Urinary bladder (tissue), 4 donors: Measurements from ENCODE around the gene METAP2. TPM values are rescaled to one million over a fixed set of nuclear protein-coding genes. Genes with fewer than 3 reads are reported as not detected.

Source experiments
- DNase-seq: peaks from one replicate; pipeline ENCODE4 v3.0.0-alpha.2; 2015; ENCODE audit errors: extremely low spot score
- H3K27ac ChIP-seq: one replicate; pipeline ENCODE4 v1.5.1; 2013; ENCODE audit warnings: low read depth, mild to moderate bottlenecking, moderate library complexity
- H3K36me3 ChIP-seq: one replicate; pipeline ENCODE4 v1.6.1; 2013; ENCODE audit warnings: mild to moderate bottlenecking, moderate library complexity; ENCODE audit not compliant: insufficient read depth
- H3K4me1 ChIP-seq: one replicate; pipeline ENCODE4 v1.6.1; 2013; ENCODE audit warnings: mild to moderate bottlenecking, moderate library complexity; ENCODE audit not compliant: insufficient read depth
- H3K4me3 ChIP-seq: one replicate; pipeline ENCODE4 v1.5.1; 2013; ENCODE audit warnings: low read depth, low read length
- WGBS: extraction: QIAGEN DNeasy Blood & Tissue Kit; methylation state at CpG from one replicate; pipeline ENCODE4 v1.1.7; 2013; 5-methylcytosine and 5-hydroxymethylcytosine counted together
- polyA plus RNA-seq: library from polyadenylated mRNA; stranded (reverse); fragments of 200-250 nt; gene quantifications from one replicate; pipeline ENCODE4 v1.2.3, GENCODE V29; 2013
- small RNA-seq: library from RNA; depleted of rRNA; stranded (forward); fragments of <200 nt; gene quantifications from one replicate; pipeline ENCODE3, GENCODE V24; 2014
- total RNA-seq: library from RNA; depleted of rRNA; stranded (reverse); fragments of >200 nt; gene quantifications from one replicate; pipeline ENCODE4 v1.2.3, GENCODE V29; 2014
- donor health status: healthy with polysubstance abuse.
- donor health status: healthy.

Gene METAP2
- total and polyA plus RNA-seq, 2 donors, result 59.4 to 61.9 TPM

DNA sequence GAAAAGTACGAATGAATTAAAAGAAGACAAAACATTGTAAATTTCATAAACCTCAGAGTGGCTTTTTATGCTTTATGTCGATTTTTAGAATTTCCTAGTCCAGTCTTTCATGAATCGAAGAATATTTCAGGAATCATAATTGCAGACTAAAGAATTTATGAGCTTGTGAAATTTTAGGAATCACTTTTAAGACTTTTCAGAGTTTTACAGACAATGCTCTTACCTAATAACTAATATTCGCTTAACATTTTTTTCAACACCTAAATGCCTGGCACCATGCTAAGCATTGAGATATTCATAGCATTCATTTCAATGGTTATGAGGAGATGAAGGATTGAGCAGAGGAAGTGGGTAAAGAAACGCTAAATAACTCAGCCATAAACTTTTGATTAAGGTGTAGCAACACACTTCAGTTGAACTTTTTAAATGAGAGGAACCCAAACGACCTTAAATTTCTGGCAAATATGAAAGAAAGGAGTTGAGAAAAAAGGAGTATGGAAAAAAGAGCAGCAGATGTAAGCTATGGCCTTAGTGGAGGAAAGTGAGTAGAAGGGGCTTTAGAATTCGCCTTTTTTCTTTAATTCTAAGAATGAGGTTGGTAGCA is 78.1 kb downstream of the METAP2 start:
- 61% methylated on average over 7 of the region's 7 CpGs for WGBS
- no peak overlapping the region for H3K4me3 ChIP-seq
- no peak for DNase-seq
- H3K27ac ChIP-seq, result no peak overlapping the region
- H3K36me3 ChIP-seq, result no peaks in the 10 kb centered on the region
- no peaks in the 10 kb centered on the region for H3K4me1 ChIP-seq

DNA sequence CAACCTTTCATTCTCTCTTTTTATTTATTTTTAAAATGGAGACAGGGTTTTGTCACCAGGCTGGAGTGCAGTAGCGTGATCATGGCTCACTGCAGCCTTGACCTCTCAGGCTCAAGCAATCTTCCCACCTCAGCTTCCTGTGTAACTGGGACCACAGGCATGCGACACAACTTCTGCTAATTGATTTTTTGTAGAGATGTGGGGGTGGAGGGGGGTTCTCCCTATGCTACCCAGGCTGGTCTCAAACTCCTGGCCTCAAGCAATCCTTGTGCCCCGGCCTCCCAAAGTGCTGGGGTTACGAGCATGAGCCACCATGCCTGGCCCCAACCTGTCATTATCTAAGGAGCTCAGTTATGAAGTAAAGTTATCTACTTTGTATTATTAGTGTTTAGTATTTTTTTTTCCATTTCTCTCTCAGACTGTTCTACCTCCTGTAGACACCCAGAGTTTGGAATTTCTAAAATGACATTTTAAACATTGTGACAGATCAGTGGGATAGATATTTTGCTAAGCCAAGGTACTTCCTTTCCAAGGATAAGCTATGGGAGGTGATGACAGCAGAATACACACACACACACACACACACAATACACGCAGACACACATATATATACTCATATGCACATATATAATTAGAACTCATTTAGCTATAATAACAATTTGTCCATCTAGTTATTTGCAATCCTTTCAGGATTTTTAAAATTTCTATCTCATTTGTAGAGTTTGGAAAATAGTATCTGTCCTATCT is 79.4 kb downstream of the METAP2 start:
- no peak overlapping the region for H3K27ac ChIP-seq
- H3K4me3 ChIP-seq, result no peak overlapping the region
- no peaks in the 10 kb centered on the region for H3K4me1 ChIP-seq
- WGBS, result 75% methylated on average over 5 of the region's 5 CpGs
- no peaks in the 10 kb centered on the region for H3K36me3 ChIP-seq
- DNase-seq, result no peak

DNA sequence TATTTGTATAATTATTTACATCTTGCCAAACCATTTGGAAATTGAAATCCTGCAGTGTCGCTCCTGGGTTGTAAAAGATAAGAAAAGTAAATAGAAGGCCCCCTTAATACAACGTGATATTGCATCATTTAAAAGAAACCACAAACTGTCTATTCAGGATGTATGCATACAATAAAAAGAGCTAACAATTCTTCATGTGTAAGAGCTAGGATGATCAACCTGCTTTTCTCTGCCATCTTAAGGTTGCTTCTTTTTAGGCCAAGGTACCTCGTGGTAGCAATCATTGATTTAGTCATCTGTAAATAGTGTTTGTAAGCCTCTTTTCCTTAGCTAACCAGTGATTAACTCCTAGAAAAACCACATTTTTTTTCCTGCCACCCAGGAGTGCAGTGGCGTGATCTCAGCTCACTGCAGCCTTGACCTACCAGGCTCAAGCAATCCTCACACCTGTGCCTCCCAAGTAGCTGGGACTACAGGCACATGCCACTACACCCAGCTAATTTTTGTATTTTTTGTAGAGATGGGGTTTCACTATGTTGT is 80.7 kb downstream of the METAP2 start:
- WGBS, result 56% methylated on average over 4 of the region's 4 CpGs
- H3K4me3 ChIP-seq, result no peak overlapping the region
- H3K4me1 ChIP-seq, result no peaks in the 10 kb centered on the region
- DNase-seq, result no peak
- no peak overlapping the region for H3K27ac ChIP-seq
- H3K36me3 ChIP-seq, result no peaks in the 10 kb centered on the region

DNA sequence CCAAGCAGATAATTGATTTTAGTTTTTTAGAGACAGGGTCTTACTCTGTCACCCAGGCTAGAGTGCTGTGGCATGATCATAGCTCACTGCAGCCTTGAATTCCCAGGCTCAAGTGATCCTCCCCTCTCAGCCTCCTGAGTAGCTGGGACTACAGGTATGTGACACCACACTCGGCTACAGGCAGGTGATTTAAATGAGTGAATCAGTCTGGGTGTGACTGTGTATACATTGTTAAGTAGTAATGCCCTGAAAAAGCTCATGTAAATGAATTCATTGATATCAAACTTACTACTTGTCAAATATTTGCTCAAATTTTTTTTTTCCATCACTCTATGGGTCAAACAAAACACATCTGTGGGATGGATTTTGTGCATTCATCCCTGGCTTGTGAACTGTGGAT is 83.7 kb downstream of the METAP2 start:
- Histone ChIP-seq H3K27ac (no peak overlapping the region), H3K36me3 (no peaks in the 10 kb centered on the region), H3K4me1 (no peaks in the 10 kb centered on the region), H3K4me3 (no peak overlapping the region)
- no peak for DNase-seq
- 74% methylated on average over 1 of the region's 1 CpG for WGBS

Small RNA genes lying within 50 kb of the gene (small RNA-seq; reads per million reads assigned to genes)
- gene RNU6-735P, result not detected

Other genes starting within 250 kb of the METAP2 start
- gene USP44, start 77.3 kb downstream of the METAP2 start, total RNA-seq, result 0.42 TPM
- gene USP44, start 77.3 kb downstream of the METAP2 start, polyA plus RNA-seq, result 0.44 TPM